DMS 273 (cell line): ENCODE results near the gene ALCAM.
"Not testable (repeated sequence)": the region's sequence is repeated elsewhere in the genome, so short reads cannot be mapped to it uniquely, and the experiment has no call there.

Experiments used
- DNase-seq: peaks from one replicate; lab custom pipeline; 2025; ENCODE audit not compliant: unreplicated experiment; lab: John Stamatoyannopoulos, UW

ALCAM gene

DNA sequence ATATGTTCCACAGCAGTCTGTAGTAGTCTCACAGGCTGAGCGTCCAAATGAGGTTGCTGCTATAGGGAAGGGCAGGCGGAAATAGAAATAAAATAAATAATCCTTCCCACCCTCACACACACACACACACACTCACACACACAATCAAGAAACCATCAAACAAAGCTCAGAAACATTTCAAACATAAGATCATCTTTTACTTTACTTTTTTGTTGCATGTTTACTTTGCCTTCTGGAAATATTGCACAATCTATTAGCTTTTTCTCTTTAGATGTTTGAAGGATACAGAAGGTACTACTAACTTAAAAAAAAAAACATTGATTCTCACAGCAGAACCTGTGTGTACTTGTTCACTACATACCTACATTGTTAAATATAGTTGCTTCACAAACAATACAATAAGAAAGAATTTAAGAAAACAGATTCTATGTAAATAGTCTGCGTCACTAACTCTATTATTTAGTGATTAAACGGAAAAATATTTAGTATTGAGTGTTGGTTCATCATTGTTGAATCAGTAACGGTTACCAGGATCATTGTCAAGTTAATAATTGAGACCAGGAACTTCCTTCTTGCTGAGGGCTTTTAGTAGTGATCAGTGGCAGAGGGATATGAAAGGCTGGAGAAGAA, 20.5 kb downstream of the ALCAM start:
- no peak for DNase-seq

DNA sequence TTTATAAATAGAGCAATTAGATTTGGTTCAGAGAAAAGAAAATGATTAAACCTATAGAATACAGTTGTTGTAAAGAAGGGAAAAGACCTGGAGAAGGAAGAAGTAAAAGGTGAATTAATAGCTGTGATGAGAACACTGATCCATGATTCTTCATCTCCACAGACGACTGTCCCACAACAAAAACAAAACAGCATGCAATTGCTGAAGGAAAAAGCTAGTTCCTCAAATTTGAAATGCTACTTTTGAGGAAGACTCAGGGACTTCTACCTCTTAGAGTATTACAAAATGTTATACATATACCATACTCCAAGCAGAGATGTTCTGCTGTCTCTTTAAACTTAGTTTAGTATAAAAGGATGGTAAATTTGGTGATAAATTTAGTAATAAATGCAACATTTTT, 21.5 kb downstream of the ALCAM start:
- DNase-seq: no peak

DNA sequence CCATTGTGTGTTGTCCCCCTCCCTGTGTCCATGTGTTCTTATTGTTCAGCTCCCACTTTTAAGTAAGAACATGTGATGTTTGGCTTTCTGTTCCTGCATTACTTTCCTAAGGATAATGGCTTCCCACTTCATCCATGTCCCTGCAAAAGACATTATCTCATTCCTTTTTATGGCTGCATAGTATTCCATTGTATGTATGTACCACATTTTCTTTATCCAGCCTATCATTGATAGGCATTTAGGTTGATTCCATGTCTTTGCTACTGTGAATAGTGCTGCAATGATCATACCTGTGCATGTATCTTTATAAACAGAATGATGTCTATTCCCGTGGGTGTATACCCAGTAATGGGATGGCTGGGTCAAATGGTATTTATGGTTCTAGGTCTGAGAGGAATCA, 23.1 kb downstream of the ALCAM start:
- not testable (repeated sequence) for DNase-seq

DNA sequence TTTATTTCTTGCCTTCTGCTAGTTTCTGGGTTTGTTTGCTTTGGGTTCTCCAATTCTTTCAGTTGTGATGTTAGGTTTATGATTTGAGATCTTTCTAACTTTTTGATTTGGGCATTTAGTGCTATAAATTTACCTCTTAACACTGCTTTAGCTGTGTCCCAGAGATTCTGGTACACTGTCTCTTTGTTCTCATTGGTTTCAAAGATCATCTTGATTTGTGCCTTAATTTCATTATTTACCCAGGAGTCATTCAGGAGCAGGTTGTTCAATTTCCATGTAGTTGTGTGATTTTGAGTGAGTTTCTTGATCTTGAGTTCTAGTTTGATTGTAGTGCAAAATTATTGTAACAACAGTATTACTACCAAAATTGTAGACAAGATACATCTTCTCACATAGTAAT, 25.9 kb downstream of the ALCAM start:
- DNase-seq: not testable (repeated sequence)

DNA sequence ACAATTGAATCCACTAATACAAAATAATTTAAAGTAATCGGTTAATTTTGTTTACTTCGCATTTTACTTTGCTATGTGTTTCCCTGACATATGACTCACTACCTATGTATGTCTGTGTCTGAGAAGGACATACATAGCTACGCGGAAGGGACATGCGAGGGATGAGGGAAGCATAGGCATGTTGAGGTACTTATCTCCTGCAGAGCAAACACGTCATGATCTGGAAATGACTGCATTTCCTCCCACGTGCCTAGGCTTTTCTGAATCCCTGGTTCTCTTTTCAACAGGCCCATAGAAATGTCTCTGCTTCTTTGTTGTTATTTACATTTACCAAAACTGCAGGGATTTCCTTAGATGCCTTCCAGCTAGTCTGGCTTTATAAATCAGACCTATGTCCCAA, 27.5 kb downstream of the ALCAM start:
- no peak for DNase-seq

DNA sequence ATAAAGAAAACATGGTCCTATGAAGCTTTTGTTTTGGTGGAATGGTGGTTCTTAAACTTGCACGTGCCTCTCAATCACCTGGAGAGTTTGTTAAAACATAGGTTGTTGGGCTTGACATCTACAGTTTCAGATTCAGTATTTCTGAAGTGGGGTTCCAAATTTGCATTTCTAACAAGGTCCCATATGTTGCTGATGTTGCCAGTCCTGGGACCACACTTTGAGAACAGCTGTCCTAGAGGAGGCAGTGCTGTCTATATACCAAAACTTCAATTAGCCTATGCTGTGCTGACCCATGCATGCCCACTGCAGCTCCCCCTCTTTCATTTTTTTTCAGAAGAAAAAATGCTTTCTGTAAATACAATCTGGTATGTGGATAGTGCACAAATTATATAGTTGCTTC, 31.3 kb downstream of the ALCAM start:
- peak; percentile 73 for DNase-seq

DNA sequence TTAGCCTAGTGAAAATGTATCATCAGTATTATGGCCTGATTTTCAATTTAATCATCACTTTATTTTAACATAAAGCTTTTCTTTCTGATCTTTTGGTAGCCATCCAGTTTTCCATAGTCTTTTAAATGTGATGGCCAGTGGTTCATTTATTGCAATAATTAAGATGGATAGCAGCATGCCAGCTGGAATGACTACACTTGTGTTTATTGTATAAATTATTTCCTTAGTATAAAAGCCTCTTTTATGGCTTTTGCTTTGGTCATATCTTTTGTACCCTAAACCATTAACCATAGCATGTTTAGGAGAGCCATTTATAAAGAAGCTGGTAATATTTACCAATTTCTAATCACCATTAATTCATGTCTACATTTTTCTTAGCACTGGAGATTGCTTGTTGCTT, 31.7 kb downstream of the ALCAM start:
- DNase-seq: peak; percentile 31

DNA sequence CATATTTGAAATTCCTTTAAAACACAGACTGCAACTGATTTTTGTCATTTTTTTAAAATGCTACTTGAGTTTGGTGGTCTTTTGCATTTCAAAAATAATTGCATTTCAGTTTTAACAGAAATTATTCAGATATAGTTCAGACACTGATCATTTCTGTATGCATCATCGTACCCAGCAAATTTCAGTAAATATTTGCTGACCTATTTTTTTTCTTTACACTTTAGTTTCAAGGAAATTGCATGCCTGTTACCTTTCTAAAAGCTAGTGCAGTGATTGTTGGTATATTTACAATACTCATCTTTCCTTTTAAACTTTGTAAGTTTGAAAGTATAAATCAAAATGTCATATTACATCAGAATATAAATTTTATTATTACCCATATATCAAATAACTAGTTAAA, 32.4 kb downstream of the ALCAM start:
- DNase-seq: no peak

DNA sequence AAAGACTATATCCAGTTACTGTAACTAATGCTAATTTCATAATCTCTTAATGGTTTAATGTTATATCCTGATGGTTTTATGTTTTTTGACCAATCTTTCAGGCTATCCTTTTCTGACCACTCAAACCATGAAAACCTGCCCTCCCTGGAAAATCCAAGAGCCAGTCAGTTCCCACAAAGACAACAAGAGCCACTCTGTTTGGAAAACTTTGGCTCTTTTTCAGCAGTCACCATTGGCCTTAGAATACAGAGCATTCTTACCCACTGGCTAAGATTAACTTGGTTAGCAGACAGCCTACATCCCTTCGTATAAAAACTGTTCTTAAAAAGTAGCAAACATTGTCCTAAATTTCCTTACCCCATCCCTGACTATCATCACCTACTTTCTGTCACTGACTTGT, 32.9 kb downstream of the ALCAM start:
- no peak for DNase-seq

DNA sequence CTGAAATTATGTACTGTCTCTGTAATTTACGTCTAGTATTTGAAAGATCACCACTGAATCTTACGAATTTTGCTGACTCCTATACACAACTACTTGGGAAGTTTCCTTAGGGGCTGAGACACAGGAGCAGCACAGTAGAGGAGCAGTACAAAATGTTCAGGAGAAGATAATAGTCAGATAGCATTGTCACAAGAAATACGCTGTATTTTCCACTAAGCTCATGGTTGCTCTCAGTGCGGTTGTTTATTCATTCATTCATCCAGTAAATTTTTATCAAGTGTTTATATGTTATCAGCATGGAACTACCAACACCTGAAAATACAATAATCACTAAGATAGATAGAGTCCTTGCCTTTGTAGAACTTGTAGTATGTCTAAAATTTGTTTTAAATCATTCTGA, 34.5 kb downstream of the ALCAM start:
- no peak for DNase-seq

DNA sequence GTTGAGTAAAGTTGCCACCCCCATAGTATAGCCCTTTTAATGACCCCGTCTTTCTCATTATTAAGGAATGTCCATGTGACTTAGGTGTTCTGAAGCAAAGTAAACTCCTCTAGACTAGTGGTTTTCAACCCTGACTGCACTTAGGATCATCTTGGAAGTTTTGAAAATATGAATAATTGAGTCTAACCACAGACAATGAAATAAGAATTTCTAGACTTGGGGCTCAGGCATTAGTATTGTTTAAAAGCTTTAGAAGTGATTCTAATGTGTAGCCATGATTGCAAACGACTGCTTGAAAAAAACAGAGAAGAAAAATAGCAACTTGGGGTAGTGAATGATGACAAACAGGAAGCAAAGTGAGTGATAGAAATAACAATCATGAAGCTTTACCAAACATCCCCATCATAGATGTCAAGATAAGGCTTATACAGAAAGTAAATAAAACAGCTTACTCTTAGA, 35.0 kb downstream of the ALCAM start:
- DNase-seq: no peak

DNA sequence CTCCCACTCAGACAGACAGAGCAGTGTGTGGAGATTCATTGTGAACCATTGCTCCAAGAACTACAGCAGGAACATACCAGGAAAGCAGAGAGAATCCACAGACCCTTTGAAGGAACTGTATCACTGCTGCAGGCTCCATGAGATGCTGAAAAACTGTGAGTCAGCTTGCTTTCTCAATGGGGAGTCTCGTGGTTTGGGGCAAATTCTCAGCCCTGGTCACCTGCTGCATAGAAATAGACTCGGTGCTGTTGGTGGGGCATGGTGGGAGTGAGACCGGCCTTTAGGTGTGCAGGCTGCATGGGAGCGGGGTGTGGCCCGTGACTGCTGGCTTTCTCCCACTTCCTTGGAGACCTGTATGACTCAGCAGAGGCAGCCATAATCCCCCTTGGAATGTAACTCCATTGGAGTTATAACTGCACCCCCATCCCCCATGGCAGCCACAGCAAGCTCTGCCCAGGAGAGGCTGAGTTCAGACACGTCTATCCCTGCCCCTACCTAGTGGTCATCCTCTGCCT, 35.6 kb downstream of the ALCAM start:
- DNase-seq: no peak

DNA sequence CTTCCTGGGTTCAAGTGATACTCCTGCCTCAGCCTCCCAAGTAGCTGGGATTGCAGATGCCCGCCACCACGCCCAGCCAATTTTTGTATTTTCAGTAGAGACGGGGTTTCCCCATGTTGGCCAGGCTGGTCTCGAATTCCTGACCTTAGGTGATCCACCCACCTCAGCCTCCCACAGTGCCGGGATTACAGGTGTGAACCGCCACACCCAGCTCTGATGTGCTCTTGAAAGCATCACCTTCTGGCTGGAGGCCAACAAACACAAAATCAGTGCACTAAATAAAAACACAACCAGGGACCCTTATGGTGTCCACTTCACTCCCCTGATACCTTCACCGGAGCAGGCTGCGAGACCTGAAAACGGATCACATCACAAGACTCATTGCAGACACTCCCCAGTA, 36.3 kb downstream of the ALCAM start:
- not testable (repeated sequence) for DNase-seq

DNA sequence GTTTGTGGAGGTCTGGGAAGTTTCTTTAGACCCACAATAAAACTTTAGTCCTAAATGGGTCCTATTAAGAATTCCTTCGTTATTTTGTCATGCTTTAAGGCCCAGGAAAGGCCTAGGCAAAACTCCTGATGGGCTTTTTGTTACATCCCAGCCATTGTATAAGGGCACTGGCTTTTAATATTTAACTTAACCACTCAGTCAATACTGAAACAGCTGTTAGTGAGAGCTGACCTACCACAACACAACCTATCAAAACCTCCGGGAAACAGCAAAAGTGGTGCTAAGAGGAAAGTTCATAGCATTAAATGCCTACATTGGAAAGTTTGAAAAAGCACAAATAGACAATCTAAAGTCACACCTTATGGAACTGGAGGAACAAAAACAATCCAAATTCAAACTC, 39.6 kb downstream of the ALCAM start:
- DNase-seq: no peak

DNA sequence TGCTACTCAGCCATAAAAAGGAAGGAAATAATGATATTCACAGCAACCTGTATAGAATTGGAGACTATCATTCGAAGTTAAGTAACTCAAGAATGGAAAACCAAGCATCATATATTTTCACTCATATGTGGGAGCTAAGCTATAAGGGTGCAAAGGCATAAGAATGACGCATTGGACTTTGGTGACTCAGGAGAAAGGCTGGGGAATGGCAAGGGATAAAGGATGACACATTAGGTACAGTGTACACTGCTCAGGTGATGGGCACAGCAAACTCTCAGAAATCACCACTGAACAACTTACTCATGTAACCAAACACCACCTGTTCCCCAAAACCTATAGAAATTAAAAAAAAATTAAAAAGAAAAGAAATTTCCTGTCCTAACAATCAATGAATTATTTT, 42.7 kb downstream of the ALCAM start:
- no peak for DNase-seq

DNA sequence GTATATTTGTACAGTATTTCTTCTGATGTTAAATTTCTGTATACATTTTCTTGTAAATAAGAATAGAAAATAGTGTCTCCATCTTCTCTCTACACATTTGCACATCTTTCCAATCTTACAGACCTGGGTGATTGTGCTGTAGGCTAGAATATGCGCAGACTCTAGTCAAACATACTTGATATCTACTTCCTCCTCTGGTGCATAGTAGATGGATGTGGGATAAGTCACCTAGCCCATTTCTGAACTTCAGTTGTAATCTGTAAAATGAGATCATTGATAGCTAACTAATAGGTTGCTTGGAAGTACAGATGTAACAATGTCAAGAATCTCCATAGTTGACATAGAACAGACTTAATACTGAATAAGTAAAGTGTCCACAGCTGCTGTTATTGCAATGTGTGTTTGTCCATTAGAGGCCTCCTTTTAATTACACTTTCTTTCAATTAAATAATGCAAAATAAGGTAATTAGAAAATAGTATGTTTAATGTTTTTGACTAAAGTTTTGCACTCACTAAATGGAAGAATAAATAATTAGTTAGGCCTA, 46.7 kb downstream of the ALCAM start:
- DNase-seq: no peak

DNA sequence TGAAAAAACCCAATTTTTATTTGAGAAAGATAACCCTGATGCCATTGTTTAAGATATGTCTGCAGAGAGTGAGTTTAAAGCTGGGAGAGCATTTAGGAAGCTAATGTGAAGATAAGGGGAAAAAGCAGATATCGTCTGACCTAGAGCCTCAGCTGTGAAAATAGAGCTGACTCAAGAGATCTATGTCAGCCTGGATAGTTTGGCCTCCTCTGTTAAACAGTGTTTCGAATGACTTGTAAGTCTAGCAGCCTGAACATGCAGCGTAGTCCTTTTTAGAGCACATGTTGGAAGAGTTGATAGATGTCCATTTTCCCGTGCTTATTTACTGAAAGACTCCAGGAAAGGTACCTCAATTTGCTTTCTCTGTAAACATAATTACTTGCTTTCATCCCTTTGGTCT, 48.1 kb downstream of the ALCAM start:
- no peak for DNase-seq

DNA sequence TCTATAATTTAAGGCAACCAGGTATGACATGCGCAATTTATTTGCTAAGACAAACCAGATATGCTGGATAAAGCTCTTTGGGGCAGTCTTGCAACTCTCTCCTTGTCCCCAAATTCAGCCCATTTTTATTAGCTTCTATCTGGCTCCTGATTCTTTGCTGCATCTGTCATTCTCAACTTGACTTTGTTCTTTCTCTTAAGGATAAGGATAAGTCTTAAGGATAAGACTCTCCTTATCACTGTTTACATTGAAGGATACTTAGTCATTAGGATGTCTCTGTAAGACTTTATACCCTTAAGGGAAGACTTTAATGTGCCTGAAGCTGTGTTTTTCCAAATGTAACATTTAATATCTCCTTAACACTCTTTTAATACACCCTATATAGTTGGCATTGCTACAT, 49.2 kb downstream of the ALCAM start:
- no peak for DNase-seq

DNA sequence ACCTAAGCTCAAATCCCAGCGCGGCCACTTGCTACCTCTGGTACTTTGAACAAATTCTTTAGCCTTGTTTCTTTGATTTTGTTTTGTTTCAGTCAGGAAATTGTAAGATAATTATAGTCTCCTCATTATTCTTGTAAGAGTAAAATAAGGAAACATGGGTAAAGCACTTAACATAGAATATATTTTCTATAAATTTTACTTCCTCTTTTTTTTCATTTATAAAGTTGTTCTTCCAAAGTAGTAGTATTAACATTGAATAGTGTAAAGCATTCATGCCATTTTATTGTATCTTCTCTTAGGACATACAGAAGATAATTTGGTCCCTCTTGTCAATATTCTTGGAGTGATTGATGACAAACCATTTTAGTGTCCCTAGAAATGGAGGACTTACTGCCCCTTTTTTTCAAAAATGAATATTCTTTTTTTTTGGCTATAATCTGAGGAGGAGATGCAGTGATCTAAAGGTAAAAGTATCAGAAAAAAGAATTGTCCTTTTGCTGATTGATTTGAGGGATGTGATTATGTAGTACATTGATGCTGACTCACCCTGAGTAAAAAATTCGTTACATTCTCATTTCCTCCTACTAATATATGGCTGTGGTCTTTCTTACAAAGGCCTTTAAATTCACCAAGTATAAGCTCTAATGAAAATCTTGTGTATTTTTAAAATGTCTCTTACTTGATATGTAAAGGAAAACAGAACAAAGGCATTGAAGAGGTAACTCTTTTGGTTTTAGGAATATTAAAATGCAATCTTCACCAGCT, 51.0 kb downstream of the ALCAM start:
- no peak for DNase-seq

DNA sequence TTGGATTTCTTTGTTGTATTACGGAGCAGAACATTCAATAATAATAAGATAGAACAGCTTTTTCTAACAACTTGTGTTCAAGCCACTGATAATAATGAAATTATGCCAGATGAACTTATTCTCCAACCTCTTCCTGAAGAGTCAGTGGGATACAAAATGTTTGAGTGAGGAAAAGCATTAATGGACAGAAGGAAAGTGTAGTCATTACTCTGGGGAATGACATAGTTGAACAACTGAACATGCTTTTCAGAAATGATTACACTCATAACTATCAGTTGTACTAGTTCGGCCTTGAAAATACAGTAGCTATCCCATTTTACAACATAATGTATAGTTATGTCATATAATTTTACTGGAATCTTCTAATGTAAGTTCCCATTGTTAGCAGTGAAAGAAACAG, 55.9 kb downstream of the ALCAM start:
- no peak for DNase-seq

DNA sequence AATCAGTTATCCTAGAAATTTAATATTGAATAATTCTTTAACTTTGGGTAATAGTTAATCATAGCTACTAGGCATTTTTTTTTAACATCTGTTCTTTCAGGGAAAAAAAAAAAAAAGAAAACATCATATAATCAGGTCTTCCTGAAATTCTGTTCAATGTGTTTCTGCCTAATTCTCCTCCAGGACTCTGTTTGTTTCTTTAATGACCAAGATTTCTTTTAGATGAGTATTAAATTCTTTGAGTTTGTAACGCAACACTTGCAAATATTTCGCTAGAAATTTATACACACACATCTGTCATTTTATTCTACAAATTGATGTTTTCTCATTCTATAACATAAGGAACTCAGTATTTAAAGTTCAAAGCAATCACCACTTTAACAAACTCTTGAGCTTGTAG, 56.7 kb downstream of the ALCAM start:
- DNase-seq: no peak

DNA sequence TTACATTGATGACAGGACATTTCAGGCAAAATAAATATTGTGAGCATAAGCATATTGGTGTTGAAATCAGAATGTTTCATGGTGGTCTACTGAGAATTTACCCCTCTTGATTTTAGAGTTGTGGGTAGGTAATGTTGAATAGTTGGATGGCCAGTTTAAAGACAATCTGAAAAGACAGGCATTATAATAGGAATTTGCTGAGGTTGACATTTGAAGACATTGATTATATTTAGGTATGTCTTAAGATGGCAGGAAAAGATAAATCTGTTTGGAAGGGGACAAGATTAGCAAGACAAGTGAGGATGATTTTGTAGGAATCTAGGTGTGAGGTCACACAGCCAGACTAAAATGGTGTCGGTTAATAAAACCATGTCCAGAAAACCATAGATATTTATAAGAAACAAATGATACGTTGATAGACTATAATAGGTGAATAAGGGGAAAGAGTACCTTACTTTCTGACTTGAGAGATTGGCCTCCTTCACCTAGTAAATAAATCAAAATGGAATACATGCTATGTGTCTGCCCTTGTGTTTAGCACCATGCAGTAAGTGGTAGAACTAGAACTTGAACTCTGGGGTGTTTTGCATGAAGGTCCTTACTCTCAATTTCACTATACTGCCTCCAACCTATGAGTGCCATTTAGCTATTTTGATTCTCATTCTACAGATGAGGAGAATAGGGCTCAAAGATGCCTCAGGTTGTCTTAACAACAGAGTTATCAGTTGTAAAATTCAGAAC, 57.9 kb downstream of the ALCAM start:
- no peak for DNase-seq
